Nephron progenitor cell (in vitro differentiated cells): ENCODE measurements around the gene LYPD1.

Experiments
- DNase-seq: peaks from one replicate; pipeline ENCODE4 v3.0.0; 2021
- H3K27ac Mint-ChIP-seq: 2 replicates; pipeline ENCODE4 v1.8.0; 2021; ENCODE audit warnings: mild to moderate bottlenecking, moderate library complexity, mixed read lengths
- H3K27me3 Mint-ChIP-seq: 2 replicates; pipeline ENCODE4 v1.8.0; 2021; ENCODE audit warnings: mild to moderate bottlenecking, low read depth, mixed read lengths; ENCODE audit not compliant: poor library complexity
- H3K36me3 Mint-ChIP-seq: 2 replicates; pipeline ENCODE4 v1.8.0; 2021; ENCODE audit warnings: low read depth, mixed read lengths
- H3K4me1 Mint-ChIP-seq: 2 replicates; pipeline ENCODE4 v1.8.0; 2021; ENCODE audit warnings: mixed read lengths
- H3K4me3 Mint-ChIP-seq: 2 replicates; pipeline ENCODE4 v1.8.0; 2021; ENCODE audit warnings: mild to moderate bottlenecking, moderate library complexity, mixed read lengths
- H3K9me3 Mint-ChIP-seq: 2 replicates; pipeline ENCODE4 v1.8.0; 2021; ENCODE audit warnings: mild to moderate bottlenecking, moderate library complexity, mixed read lengths
- TF ChIP-seq, protein P1 (sequence below): fragments of 200-600 bp; sonication (generic); IDR thresholded peaks from 2 replicates; pipeline ENCODE4 v1.5.0; 2021; ENCODE audit warnings: antibody characterized with exemption

The LYPD1 gene, protein sequence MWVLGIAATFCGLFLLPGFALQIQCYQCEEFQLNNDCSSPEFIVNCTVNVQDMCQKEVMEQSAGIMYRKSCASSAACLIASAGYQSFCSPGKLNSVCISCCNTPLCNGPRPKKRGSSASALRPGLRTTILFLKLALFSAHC

DNA sequence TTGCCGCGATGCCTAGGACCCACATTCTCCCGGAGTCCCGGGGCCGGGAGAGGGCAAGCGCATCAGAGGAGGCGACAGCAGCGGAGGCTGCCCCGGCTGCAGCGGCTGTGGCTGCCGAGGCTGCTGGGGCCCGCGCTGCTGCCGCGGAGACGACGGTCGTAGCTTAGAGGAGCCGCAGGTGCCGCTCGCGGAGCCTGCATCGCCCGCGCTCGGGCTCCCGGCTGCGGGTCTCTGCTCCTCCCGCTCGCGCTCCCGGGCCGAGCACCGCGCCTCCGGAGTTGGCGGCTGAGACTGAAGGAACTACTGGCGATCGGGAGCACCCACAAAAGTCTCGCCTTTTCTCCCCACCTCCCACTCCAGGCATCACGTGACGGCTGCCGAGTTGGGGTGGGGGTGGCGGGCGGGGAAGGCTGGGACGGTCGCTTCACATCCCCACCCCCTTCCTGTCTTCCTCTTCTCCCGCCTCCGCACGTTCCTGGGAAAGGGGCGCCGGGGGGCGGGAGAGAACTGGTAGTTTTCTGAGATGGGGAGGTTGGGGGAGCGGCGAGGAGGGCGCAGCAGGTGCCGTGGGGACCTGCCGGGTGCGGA is at the start of gene LYPD1:
LYPD1 (minus strand) TSS at position 298 of the 588 bp plus-strand sequence; CDS start at position 25, 273 bp downstream.
- Mint-ChIP-seq H3K4me3 (peak within 1 kb of the TSS; percentile 86), H3K9me3 (no peaks in the 10 kb centered on the region), H3K36me3 (no peaks in the 10 kb centered on the region), H3K4me1 (peaks cover 48% of the 10 kb centered on the region), H3K27me3 (peaks cover 47% of the 10 kb centered on the region), H3K27ac (no peak within 1 kb of the TSS)
- TF ChIP-seq, protein P1, sequence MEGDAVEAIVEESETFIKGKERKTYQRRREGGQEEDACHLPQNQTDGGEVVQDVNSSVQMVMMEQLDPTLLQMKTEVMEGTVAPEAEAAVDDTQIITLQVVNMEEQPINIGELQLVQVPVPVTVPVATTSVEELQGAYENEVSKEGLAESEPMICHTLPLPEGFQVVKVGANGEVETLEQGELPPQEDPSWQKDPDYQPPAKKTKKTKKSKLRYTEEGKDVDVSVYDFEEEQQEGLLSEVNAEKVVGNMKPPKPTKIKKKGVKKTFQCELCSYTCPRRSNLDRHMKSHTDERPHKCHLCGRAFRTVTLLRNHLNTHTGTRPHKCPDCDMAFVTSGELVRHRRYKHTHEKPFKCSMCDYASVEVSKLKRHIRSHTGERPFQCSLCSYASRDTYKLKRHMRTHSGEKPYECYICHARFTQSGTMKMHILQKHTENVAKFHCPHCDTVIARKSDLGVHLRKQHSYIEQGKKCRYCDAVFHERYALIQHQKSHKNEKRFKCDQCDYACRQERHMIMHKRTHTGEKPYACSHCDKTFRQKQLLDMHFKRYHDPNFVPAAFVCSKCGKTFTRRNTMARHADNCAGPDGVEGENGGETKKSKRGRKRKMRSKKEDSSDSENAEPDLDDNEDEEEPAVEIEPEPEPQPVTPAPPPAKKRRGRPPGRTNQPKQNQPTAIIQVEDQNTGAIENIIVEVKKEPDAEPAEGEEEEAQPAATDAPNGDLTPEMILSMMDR: no peak
- DNase-seq: peak; percentile 60

DNA sequence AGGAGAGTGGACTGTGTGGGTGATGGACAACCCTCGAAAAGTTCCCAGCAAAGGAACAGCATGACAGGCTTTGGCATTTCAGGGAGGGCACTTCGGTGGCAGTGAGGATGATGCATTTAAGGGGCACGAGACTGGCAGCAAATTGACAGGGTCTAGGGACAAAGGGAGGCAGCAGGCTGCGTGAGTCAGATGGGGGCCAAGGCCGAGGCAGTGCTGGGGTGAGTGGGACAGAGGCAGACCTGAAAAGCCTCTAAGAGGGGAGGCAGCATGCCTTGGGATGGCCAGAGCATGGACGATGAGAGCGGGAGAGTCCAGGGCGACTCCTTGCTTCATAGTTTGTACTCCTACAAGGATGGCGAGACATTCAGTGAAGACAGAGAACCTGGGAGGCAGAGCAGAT is 49.5 kb upstream of the LYPD1 start:
- Mint-ChIP-seq H3K36me3 (no peaks in the 10 kb centered on the region), H3K27ac (no peak overlapping the region)

DNA sequence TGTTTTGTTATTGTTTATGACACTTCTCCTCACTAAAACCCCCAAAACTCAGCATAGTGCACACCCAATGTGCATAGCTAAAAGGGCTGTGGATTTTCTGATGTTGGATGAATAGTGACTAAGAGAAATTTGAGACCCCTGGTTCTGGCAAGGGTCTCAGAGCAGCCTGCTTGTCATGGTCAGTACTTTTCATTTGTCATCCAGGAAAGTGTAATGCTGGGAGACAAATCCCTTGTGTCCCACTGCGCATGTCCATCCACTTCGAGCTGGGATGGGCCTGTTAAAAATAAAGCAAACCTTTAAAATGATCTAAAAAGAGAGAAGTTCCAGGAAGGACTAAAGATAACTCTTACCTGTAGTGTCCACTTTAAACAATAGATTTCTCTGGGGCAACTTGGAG is 46.9 kb upstream of the LYPD1 start:
- Mint-ChIP-seq H3K9me3 (no peaks in the 10 kb centered on the region), H3K27ac (no peak overlapping the region), H3K36me3 (no peaks in the 10 kb centered on the region), H3K4me3 (no peak overlapping the region), H3K27me3 (no peaks in the 10 kb centered on the region), H3K4me1 (peaks cover 21% of the 10 kb centered on the region)
- TF ChIP-seq, protein P1: no peak
- no peak for DNase-seq

More for the DNA sequence above, 49.5 kb upstream of the LYPD1 start:
- no peak overlapping the region for H3K4me3 Mint-ChIP-seq
- DNase-seq: no peak
- TF ChIP-seq, protein P1: no peak
- H3K27me3 Mint-ChIP-seq: peaks cover 12% of the 10 kb centered on the region
- H3K4me1 Mint-ChIP-seq: peaks cover 21% of the 10 kb centered on the region
- no peaks in the 10 kb centered on the region for H3K9me3 Mint-ChIP-seq

DNA sequence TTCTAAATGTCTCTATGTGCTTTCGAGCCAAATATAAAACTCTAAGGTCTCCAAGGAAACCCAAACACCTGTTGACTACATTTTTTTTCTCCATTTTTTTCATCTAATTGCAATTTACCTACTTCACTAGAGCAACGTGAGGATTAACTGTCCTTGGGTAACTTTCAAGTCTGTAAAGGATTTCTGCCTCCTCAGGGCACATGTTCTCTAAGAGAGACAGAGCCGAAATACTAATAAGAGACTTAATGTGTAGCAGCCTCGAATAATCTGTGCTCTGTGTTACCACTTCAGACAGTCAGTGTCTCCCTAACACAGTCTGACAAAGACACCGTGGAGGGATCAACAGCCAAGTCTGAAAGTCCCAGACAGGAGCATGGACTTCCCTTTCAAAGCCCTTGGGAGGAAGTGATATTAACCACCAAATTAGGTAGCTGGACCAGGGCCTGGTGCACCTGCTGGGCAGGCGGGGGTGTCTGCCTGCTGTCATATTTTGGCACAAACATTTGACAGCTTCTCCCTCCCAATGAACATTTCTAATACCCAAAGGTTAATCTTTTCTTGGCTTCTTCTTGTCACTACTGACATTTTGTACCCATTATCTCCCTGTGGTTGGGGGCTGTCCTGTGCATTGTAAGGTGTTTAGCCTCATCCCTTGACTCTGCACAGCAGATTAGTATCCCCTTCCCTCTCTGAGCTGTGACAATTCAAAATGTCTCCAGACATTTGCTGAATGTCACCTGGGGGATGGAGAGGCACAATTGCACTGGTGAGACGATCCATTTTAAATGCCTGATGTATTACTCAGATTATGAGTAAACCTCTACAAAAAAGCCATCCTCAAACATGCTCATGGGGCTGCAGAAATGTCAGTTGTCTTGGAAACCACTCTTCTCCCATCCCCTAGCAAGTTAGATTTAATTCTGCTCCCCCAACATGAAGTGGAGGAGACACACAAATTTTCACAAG is 45.7 kb upstream of the LYPD1 start:
- DNase-seq: no peak
- no peaks in the 10 kb centered on the region for H3K36me3 Mint-ChIP-seq
- H3K4me1 Mint-ChIP-seq: peaks cover 21% of the 10 kb centered on the region
- TF ChIP-seq, protein P1: no peak
- H3K9me3 Mint-ChIP-seq: no peaks in the 10 kb centered on the region
- H3K4me3 Mint-ChIP-seq: no peak overlapping the region
- H3K27ac Mint-ChIP-seq: no peak overlapping the region
- H3K27me3 Mint-ChIP-seq: no peaks in the 10 kb centered on the region

DNA sequence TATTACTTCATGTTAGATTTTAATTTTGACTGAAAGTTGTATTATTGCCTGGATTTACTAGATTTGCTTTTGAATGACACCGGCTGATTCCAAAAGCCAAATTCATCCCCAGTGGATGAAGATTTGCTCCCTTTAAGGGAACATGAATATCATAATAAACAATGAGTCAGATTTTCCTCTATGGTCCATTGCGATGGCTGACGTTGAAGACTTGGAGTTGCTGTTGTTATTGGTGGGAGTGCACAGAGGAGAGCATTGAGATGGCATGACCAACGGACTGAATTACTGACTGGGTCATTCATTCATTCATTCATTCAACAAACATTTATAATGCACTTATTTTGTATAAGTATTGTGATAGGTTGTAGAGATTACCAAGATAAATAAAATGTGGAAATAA is 33.4 kb upstream of the LYPD1 start:
- TF ChIP-seq, protein P1: no peak
- no peak for DNase-seq
- no peaks in the 10 kb centered on the region for H3K27me3 Mint-ChIP-seq
- H3K9me3 Mint-ChIP-seq: no peaks in the 10 kb centered on the region
- H3K4me1 Mint-ChIP-seq: no peaks in the 10 kb centered on the region
- no peak overlapping the region for H3K4me3 Mint-ChIP-seq
- no peak overlapping the region for H3K27ac Mint-ChIP-seq
- no peaks in the 10 kb centered on the region for H3K36me3 Mint-ChIP-seq
